Measurements from ENCODE around the gene XIRP2. TPM values are rescaled to one million over a fixed set of nuclear protein-coding genes. Genes with fewer than 3 reads are reported as not detected.
A peak's percentile ranks its signal among the peaks of the same experiment; 100 is the strongest.

XIRP2 gene
- total and polyA plus RNA-seq, 2 of the 13 experiments (the other 11 are each of a cell fraction or from before 2014, with no cell fraction given) = 0.04 to 0.05 TPM

GRCh38 chr2:167144179-167144898, 256.1 kb downstream of the XIRP2 start:
- Histone ChIP-seq H3K4me1 (ENCODE audit: insufficient read depth, low read length) (peaks cover 6% of the 10 kb centered on the region; the same call in 1 of the 2 replicates), H3K36me3 (replicated peaks in 1 of 2; ENCODE audit: control insufficient read depth in 1 of 2, insufficient read depth in 2 of 2, low read length in 2 of 2) (no peaks in the 10 kb centered on the region), H3K4me3 (replicated peaks in 1 of 3; ENCODE audit: insufficient read depth in 1 of 3, low read depth in 2 of 3, low read length in 3 of 3) (no peak overlapping the region), H3K4me2 (ENCODE audit: low read depth, low read length) (no peak overlapping the region), H3K79me2 (ENCODE audit: insufficient read depth, low read length) (no peaks in the 10 kb centered on the region), H3K9ac (ENCODE audit: insufficient read depth, low read depth, low read length) (no peak overlapping the region), H3K9me3 (ENCODE audit: low read length) (no peaks in the 10 kb centered on the region), H3K27me3 (ENCODE audit: control insufficient read depth in 1 of 2, insufficient read depth in 2 of 2, low read length in 2 of 2) (no peaks in the 10 kb centered on the region), H3K27ac (ENCODE audit: extremely low read length, insufficient read depth, low read length) (no peak overlapping the region), H2AFZ (ENCODE audit: low read length) (no peak overlapping the region), H4K20me1 (ENCODE audit: insufficient read depth, low read length) (no peaks in the 10 kb centered on the region)
- POLR2A ChIA-PET = no interaction called here
- DNase-seq (ENCODE audit: low spot score) (no peak), FAIRE-seq (no peak), ATAC-seq (no peak)
- TF ChIP-seq CREB1 (IDR thresholded peaks at IDR 0.05) = peak; percentile 70
- TF ChIP-seq CREB1 (CRISPR knock-in tag; IDR thresholded peaks at IDR 0.05) = no peak
- no peak for TF ChIP-seq ZNF230 (CRISPR knock-in tag; IDR thresholded peaks at IDR 0.05)
- no peak for TF ChIP-seq ZBTB43 (CRISPR knock-in tag; conservative IDR thresholded peaks at IDR 0.05)
- CTCF ChIA-PET (ENCODE audit: low intra/inter-chr PET ratio, low total read pairs) = no interaction called here
- 5% methylated on average over 5 of the region's 5 CpGs for WGBS (ENCODE audit: low lambda C conversion rate)
- intact Hi-C loops (cut with micrococcal nuclease; ENCODE audit: unreplicated experiment) (no loop called here), in situ Hi-C loops (cut with HindIII; ENCODE audit: extremely low pct_ligation_motif_present, low pct_unique_long_range_greater_than_20kb) (loop anchor here (25.0 kb wide), 1 partner anchor 968 kb away; no protein-coding TSS in a partner anchor)
- no TSS peak for BruUV-seq (replicated peaks)

GRCh38 chr2:167147271-167147941, 259.1 kb downstream of the XIRP2 start:
- DNase-seq (ENCODE audit: low spot score) = peak; percentile 27
- no peaks in the 10 kb centered on the region for H3K27me3 ChIP-seq (ENCODE audit: control insufficient read depth in 1 of 2, insufficient read depth in 2 of 2, low read length in 2 of 2)
- ChIA-PET POLR2A (no interaction called here), CTCF (ENCODE audit: low intra/inter-chr PET ratio, low total read pairs) (no interaction called here)
- in situ Hi-C loops (cut with HindIII; ENCODE audit: extremely low pct_ligation_motif_present, low pct_unique_long_range_greater_than_20kb) (loop anchor here (25.0 kb wide), 1 partner anchor 965 kb away; no protein-coding TSS in a partner anchor), intact Hi-C loops (cut with micrococcal nuclease; ENCODE audit: unreplicated experiment) (no loop called here)
- no peaks in the 10 kb centered on the region for H3K9me3 ChIP-seq (ENCODE audit: low read length)
- peaks cover 6% of the 10 kb centered on the region; the same call in 1 of the 2 replicates for H3K4me1 ChIP-seq (ENCODE audit: insufficient read depth, low read length)
- peak overlapping the region; percentile 57 for H2AFZ ChIP-seq (ENCODE audit: low read length)
- no peaks in the 10 kb centered on the region for H3K36me3 ChIP-seq (replicated peaks in 1 of 2; ENCODE audit: control insufficient read depth in 1 of 2, insufficient read depth in 2 of 2, low read length in 2 of 2)
- no peak overlapping the region for H3K9ac ChIP-seq (ENCODE audit: insufficient read depth, low read depth, low read length)
- no peak overlapping the region for H3K27ac ChIP-seq (ENCODE audit: extremely low read length, insufficient read depth, low read length)
- no peak overlapping the region for H3K4me2 ChIP-seq (ENCODE audit: low read depth, low read length)
- BruUV-seq (replicated peaks) = no TSS peak
- ATAC-seq = peak; percentile 72
- H3K79me2 ChIP-seq (ENCODE audit: insufficient read depth, low read length) = no peaks in the 10 kb centered on the region
- no peaks in the 10 kb centered on the region for H4K20me1 ChIP-seq (ENCODE audit: insufficient read depth, low read length)
- TF ChIP-seq ZNF652 (CRISPR knock-in tag; IDR thresholded peaks at IDR 0.05; ENCODE audit: borderline replicate concordance, low read depth) (peak; percentile 70), ZFP36L1 (CRISPR knock-in tag; IDR thresholded peaks at IDR 0.05) (no peak), ZNF766 (CRISPR knock-in tag; IDR thresholded peaks at IDR 0.05; ENCODE audit: borderline replicate concordance) (no peak), ZNF746 (CRISPR knock-in tag; IDR thresholded peaks at IDR 0.05) (no peak), CEBPB (IDR thresholded peaks at IDR 0.05; ENCODE audit: borderline replicate concordance, low read depth, low read length) (no peak), RFX3 (CRISPR knock-in tag; IDR thresholded peaks at IDR 0.05) (no peak), TOE1 (CRISPR knock-in tag; IDR thresholded peaks at IDR 0.05) (no peak)
- no peak for FAIRE-seq
- H3K4me3 ChIP-seq (replicated peaks in 1 of 3; ENCODE audit: insufficient read depth in 1 of 3, low read depth in 2 of 3, low read length in 3 of 3) = no peak overlapping the region
- WGBS (ENCODE audit: low lambda C conversion rate) = 2% methylated on average over 6 of the region's 6 CpGs
